Right lobe of liver (tissue), 4 donors: ENCODE measurements around the gene DOCK3.

Experiments used
- CTCF ChIP-seq, 4 donors: fragments of 200-600 bp in 3 of 4; fragments of 450-650 bp in 1 of 4; IDR thresholded peaks; one replicate each; pipeline versions ENCODE4 v1.5.1 to v1.8.0; 2016 to 2022; ENCODE audit warnings: antibody characterized with exemption in 4 of 4, mild to moderate bottlenecking in 2 of 4
- POLR2A ChIP-seq: fragments of 450-650 bp; IDR thresholded peaks from one replicate; pipeline ENCODE4 v1.6.1; 2017; ENCODE audit warnings: antibody characterized with exemption, mild to moderate bottlenecking
- donor health status: DM: no; HTN: no; CAD: no.
- donor health status: DM: no; HTN: no; CAD: no.
- donor health status: DM: no; HTN: yes; CAD: no.

- TF ChIP-seq POLR2A (no peak), CTCF (IDR thresholded peaks at IDR 0.05) (no peak)
Observed at GRCh38 chr3:50671331-50671730, 3.4 kb upstream of the DOCK3 start.
